ENCODE data around the gene TMEM140.
A peak's percentile ranks its signal among the peaks of the same experiment; 100 is the strongest.

The TMEM140 gene

DNA sequence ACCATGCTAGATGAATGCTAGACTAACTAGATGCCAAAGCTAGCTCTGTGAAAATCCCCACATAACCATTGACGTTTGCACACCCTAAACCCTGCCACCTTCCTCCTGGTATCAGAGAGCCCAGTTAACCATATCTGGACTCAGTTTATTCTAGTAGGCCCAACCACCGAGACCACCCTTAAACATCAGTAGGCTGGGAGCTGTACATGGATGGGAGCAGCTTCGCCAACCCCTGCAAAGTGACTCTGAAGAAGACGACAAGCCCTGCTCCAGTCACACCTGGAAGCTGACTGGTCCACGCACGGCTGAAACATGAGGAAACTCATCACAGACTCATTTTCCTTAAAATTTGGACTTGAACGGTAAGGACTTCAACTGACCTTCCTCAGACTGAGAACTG, 27.1 kb downstream of the TMEM140 start:
- DNase-seq (ENCODE audit: low spot score): no peak

- no peak for DNase-seq (ENCODE audit: low spot score)
These were observed 28.1 kb downstream of the TMEM140 start for GRCh38 chr7:135175931-135176330.

DNA sequence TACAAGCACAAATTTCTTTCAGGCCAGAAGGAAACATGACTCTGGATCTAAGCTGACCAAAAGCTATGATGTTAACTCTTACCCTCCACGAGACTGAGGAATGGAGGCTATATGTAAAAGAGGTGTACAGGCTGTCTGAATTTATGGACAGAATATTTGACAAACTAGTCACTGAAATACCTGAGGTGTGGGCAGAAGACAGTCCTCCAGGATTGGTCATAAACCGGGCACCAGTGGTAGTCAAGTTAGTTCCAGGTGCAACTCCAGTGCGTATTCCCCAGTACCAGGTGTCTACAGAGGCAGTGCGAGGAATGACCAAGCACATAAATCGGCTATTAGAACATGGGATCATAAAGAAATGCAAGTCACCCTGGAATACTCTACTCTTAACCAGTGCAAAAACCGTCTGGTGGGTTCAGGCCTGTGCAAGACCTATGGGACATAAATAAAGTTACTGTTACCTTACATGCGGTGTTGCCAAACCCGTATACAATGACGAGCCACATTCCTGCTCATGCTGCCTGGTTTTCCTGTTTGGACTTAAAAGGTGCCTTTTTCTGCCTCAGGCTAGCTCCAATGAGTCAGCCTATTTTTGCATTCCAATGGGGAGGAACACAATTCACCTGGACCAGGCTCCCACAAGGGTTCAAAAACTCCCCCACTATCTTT, 29.3 kb downstream of the TMEM140 start:
- no peak for DNase-seq (ENCODE audit: low spot score)

DNA sequence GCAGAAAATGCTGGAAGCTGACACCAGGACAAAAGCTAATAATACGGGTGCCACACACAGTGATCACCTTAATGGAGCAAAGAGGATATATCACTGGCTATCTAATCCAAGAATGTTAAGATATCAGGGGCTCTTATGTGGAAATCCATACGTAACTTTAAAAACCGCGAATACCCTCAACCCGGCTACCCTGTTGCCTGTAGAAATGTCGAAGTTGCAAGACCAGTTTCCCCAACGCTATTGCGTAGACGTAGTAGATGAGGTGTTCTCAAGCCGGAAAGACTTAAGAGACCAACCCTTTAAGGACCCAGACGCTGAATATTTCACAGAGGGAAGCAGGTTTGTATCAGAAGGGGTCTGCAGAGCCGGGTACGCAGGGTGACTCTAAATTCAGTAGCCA, 30.5 kb downstream of the TMEM140 start:
- no peak for DNase-seq (ENCODE audit: low spot score)

- DNase-seq (ENCODE audit: low spot score): no peak
These were observed 31.6 kb downstream of the TMEM140 start for GRCh38 chr7:135179321-135179925.

GRCh38 chr7:135180122-135180521, 32.2 kb downstream of the TMEM140 start:
- DNase-seq (ENCODE audit: low spot score): no peak

- DNase-seq (ENCODE audit: low spot score): no peak
These were observed 33.5 kb downstream of the TMEM140 start for GRCh38 chr7:135181261-135181928.

- DNase-seq (ENCODE audit: low spot score): no peak
These were observed 34.2 kb downstream of the TMEM140 start for GRCh38 chr7:135181929-135182678.

DNA sequence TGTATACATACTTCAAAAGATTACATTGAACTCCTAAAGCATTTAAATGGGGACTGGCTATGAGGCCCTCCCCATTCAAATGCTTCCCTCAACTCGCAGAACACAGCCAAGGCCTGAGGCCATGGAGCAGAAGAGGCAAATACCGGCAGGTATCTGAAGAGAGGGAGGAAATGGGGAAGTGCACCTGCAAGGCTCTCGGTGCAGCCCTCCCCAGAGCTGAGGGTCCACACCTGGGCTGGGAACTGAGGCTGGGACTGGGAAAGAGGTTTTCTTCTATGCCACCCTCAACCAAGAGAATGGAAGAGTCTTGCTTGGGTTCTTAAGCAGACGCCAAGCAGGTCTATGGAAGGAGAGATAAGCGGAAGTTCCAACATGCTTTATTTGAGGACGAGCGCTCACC, 35.6 kb downstream of the TMEM140 start:
- DNase-seq (ENCODE audit: low spot score): no peak

DNA sequence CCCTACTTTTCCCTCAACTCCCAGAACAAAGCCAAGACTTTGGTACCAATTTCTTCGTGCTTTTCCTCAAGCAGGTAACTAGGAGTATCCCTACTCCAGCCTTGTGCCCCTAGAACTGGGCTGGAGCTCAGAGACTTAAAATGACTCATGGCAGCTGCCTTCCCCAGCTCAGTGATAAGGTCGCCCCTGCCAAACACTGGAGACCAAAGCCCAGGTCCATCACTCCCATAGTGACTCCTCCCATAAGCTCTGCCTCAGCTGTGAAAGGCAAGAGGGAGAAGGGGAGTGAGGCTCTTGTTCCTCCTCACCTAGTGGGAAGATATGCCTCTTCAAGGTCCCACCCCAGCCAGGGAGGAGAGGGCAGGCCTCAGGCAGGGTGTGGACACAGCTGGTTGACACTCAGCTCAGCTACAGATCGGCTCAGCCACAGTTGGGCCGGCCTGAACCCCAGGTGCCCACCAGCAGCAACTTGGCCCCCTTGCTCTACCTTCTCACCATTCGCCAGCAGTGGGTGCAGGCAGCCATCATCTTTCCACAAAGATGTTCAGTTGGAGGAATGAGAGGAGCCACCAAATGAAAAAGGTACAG, 36.5 kb downstream of the TMEM140 start:
- no peak for DNase-seq (ENCODE audit: low spot score)

DNA sequence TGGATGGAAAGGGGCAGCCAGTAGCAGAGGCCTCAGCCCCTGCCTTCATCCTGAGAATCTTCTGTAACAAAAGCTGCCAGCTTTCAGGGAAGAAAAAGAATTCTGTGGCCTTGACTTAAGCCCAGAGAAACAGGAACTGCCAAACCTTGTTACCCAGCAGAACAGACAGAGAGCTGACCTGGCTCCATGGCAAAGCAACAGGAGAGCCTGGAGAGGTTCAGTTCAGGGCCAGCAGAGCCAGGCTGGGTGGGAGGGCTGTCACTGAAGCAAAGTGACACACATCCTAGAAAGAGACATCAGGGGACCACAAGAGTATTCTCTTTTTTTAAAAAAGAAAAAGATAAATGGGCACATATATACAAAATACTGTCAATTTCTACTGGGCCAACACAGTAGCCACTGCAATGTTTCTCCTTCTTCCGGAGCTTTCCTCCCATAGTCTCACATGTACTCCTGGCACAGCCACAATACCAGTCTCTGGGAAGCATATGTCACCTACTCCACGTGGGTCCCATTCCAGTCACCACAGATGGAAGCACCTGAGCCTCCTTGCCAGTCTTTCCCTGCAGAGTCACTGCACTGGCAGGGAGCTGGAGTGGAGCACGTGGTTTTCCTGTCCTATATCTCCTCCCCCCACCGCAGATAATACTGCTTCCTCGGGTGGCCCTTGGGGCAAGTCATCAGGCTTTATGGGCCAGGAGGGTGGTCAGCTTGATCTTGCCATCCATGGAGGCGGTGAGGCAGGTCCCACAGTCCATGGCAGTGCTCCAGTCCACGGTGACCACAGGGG, 37.8 kb downstream of the TMEM140 start:
- DNase-seq (ENCODE audit: low spot score): no peak

DNA sequence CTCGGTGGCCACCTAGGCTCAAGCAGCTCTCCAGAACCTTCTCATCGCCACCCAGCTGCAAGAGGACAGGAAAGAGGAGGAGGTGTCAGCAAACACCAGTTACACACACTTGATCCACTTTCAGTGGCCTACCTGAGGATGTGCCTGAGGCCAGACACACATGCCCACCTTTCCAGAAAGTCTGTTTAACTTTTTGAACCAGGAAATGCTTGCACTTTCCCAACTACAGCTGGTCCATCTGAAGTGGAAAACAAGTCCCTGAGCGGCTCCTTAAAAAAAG, 38.3 kb downstream of the TMEM140 start:
- no peak for DNase-seq (ENCODE audit: low spot score)

DNA sequence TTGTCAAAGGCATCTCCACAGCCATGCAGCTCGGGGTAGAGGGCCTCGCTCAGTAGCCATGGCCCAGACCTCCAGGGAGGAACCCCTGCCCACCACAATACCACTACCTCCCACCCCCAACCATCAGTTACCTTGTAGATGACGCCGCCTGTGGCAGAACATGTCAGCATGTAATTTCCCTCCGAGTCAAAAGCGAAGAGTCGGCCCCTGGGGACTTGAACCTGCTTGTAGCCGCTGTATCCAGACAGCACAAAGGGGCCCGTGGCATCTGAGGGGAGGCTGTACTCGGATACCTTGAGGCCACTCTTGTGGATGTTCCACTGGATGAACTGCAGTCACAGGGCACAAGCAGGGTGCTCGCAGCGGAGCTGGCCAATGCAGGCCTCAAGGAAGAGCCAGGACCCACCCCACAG, 39.0 kb downstream of the TMEM140 start:
- no peak for DNase-seq (ENCODE audit: low spot score)

DNA sequence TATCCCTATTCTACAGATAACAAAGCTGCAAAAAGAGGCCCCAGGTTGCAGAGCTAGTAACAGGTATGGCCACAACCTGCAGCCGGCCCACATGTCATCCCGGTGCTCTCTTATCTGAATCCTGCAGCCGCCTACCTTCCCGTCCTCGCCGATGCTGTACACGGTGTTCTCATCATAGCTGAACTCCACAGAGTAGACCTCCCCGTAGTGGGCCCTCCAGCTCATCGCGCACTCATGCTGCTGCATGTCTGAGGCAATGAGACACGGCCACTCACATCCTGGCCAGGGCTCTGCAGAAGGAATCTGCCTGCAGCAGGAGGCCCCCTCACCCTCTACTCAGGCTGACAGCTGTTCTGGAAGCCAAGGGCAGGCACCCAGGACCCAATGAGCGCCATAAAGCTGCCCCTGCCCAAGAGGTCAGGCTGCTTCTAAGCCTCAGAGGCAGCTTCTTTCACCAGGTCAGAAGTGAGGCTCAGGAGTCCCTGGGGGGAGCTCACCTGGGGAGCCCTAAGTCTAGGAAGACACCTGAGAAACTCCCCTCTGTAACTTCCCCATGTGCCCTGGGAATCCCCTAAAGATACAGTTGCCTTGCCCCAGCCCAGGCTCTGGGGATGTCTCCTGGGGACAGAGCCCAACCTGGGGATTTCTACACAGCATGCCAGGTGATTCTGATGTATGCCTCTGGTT, 40.6 kb downstream of the TMEM140 start:
- DNase-seq (ENCODE audit: low spot score): no peak

DNA sequence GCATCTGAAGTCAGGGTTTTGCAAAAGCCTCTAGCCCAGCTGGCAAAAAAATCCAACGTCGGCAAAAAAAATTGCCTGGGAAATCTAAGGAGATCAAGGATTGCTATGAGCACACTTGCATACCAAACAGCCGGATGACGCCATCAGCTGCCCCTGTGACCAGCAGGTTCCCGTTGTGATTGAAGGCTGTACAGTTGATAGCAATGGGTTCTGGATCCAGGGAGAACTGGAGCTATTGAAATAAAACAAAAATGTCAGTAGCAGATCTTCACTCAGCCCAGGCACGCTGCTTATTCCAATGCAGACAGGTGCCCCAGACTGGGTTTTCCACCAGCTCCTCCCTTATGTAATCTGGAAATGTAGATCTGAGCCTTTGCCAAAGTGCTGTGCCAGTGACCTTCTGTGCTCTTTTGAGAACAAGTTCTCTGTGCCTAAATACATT, 41.4 kb downstream of the TMEM140 start:
- peak; percentile 76 for DNase-seq (ENCODE audit: low spot score)

- no peak for DNase-seq (ENCODE audit: low spot score)
These were observed 42.1 kb downstream of the TMEM140 start for GRCh38 chr7:135189961-135190360.

GRCh38 chr7:135190703-135191102, 42.8 kb downstream of the TMEM140 start:
- no peak for DNase-seq (ENCODE audit: low spot score)

DNA sequence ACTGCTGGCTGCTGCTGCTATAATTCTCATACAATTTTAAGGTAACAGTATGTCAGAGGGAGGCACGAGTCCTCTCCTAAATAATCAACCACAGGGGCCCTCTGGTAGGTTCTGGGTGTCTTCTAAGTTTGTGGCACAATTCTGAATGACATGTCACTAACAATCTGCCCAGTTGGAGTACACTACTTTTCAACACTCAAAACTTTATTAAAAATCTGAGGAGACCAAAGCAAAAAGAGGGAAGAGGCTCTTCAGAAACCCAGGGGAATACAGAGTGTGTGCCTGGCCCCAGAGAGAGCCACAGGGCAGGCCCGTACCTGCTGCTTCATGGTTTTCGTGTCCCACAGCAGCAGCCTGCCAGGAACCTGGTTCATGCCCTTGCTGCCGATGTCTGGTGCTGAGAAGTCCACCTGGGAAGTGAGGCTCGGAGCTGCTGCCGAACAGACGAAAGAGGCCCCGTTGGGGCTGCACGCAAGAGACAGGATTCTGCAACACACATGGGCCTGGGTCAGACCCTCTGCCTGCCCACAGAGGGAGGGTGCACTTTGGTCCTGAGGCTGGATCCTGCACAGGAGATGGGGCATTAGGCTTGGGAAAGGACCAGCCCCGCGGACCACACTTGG, 45.2 kb downstream of the TMEM140 start:
- DNase-seq (ENCODE audit: low spot score): no peak

DNA sequence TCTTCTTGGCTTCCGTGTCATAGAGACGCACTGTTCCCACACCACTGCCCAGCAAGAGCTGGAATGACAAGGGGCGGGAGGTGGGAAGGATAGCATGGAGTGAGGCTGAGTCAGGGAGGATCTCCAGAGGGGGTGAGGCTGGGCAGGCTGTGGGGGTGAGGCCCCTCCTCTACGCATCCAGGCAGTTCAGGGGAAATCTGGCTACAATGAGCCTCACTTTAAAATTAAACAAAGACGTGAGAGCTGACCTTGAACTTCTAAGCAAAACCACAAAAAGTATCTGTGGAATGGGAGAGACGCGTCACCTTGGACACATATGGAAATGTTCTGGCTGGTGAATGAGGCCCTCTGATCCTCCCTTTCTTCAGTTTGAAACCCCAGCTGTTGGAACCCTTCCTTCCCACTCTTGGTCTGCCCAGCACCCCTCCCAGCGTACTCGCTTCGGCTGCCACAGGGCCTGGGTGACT, 45.8 kb downstream of the TMEM140 start:
- no peak for DNase-seq (ENCODE audit: low spot score)

GRCh38 chr7:135194494-135195095, 46.7 kb downstream of the TMEM140 start:
- DNase-seq (ENCODE audit: low spot score): no peak

All from putamen (tissue), 1 donor.